Mesenchymal stem cell (in vitro differentiated cells and primary cell): Measurements from ENCODE around the gene MREG.

ENCODE experiments used
- DNase-seq: peaks from one replicate; pipeline ENCODE4 v3.0.0-alpha.2; 2013
- H2AFZ ChIP-seq: one replicate; pipeline ENCODE4 v1.6.1; 2013; ENCODE audit warnings: low read depth, mild to moderate bottlenecking, control low read depth, inconsistent platforms, low read length, moderate library complexity
- H2AK5ac ChIP-seq: 2 replicates; pipeline ENCODE4 v1.6.1; 2013; ENCODE audit warnings: low read length, moderate library complexity, mild to moderate bottlenecking, inconsistent platforms; ENCODE audit not compliant: severe bottlenecking
- H2BK120ac ChIP-seq: one replicate; pipeline ENCODE4 v1.6.1; 2013; ENCODE audit warnings: low read depth, mild to moderate bottlenecking, inconsistent platforms, low read length, moderate library complexity
- H2BK12ac ChIP-seq, 2 experiments: one replicate each; pipeline ENCODE4 v1.6.1; 2013; ENCODE audit warnings: inconsistent platforms in 2 of 2, low read length in 2 of 2, mild to moderate bottlenecking in 2 of 2, moderate library complexity in 2 of 2, control low read depth in 1 of 2
- H2BK15ac ChIP-seq: one replicate; pipeline ENCODE4 v1.6.1; 2013; ENCODE audit warnings: mild to moderate bottlenecking, low read depth, inconsistent platforms; ENCODE audit not compliant: poor library complexity, severe bottlenecking
- H2BK5ac ChIP-seq: 2 replicates; pipeline ENCODE4 v1.6.1; 2013; ENCODE audit warnings: low read depth, mild to moderate bottlenecking, low read length, control low read depth, inconsistent platforms; ENCODE audit not compliant: poor library complexity, severe bottlenecking
- H3K14ac ChIP-seq, 2 experiments: one replicate each; pipeline ENCODE4 v1.6.1; 2013; ENCODE audit warnings: inconsistent platforms in 2 of 2, low read length in 2 of 2, control low read depth in 1 of 2, mild to moderate bottlenecking in 1 of 2, moderate library complexity in 1 of 2
- H3K18ac ChIP-seq, 2 experiments: one replicate each; pipeline ENCODE4 v1.6.1; 2013; ENCODE audit warnings: inconsistent platforms in 2 of 2, low read length in 2 of 2, control low read depth in 1 of 2, low read depth in 1 of 2, mild to moderate bottlenecking in 1 of 2
- H3K23ac ChIP-seq, 2 experiments: one replicate each; pipeline ENCODE4 v1.6.1; 2013; ENCODE audit warnings: inconsistent platforms in 2 of 2, low read length in 2 of 2, mild to moderate bottlenecking in 2 of 2, moderate library complexity in 2 of 2, control low read depth in 1 of 2
- H3K27ac ChIP-seq: 2 replicates; pipeline ENCODE4 v1.5.1; 2013; ENCODE audit warnings: mild to moderate bottlenecking, moderate library complexity, low read length, control low read depth, inconsistent platforms; ENCODE audit not compliant: poor library complexity, severe bottlenecking
- H3K27me3 ChIP-seq, 2 experiments: 2 replicates each; pipeline versions ENCODE4 v1.6.1 to v1.7.0; 2013; ENCODE audit warnings: low read length in 2 of 2, mild to moderate bottlenecking in 2 of 2, moderate library complexity in 2 of 2, control low read depth in 1 of 2, inconsistent platforms in 1 of 2; ENCODE audit not compliant: control insufficient read depth in 1 of 2, insufficient read depth in 1 of 2
- H3K36me3 ChIP-seq, 2 experiments: 2 replicates each; pipeline versions ENCODE4 v1.6.1 to v1.7.0; 2013; ENCODE audit warnings: low read length in 2 of 2, control low read depth in 1 of 2, inconsistent platforms in 1 of 2, low read depth in 1 of 2, mild to moderate bottlenecking in 1 of 2; ENCODE audit not compliant: insufficient read depth in 2 of 2, control insufficient read depth in 1 of 2
- H3K4ac ChIP-seq, 2 experiments: one replicate each; pipeline ENCODE4 v1.6.1; 2013; ENCODE audit warnings: inconsistent platforms in 2 of 2, low read length in 2 of 2, mild to moderate bottlenecking in 2 of 2, moderate library complexity in 2 of 2, control low read depth in 1 of 2, low read depth in 1 of 2
- H3K4me1 ChIP-seq: 2 replicates; pipeline ENCODE4 v1.6.1; 2013; ENCODE audit warnings: low read depth, low read length, control low read depth; ENCODE audit not compliant: control insufficient read depth, insufficient read depth
- H3K4me2 ChIP-seq: 2 replicates; pipeline ENCODE4 v1.6.1; 2013; ENCODE audit warnings: low read length, mild to moderate bottlenecking, inconsistent platforms; ENCODE audit not compliant: poor library complexity, severe bottlenecking
- H3K4me3 ChIP-seq, 2 experiments: 2 replicates each; pipeline versions ENCODE4 v1.5.1 to v1.7.0; 2013; ENCODE audit warnings: low read length in 2 of 2, mild to moderate bottlenecking in 2 of 2, control low read depth in 1 of 2, low read depth in 1 of 2; ENCODE audit not compliant: insufficient read depth in 1 of 2
- H3K79me1 ChIP-seq: replicated peaks from 2 replicates; pipeline ENCODE4 v1.6.1; 2013; ENCODE audit warnings: mild to moderate bottlenecking, control low read depth, low read length, inconsistent platforms; ENCODE audit not compliant: poor library complexity, severe bottlenecking
- H3K9ac ChIP-seq: 2 replicates; pipeline ENCODE4 v1.7.0; 2013; ENCODE audit warnings: mild to moderate bottlenecking, low read length, moderate library complexity
- H3K9me3 ChIP-seq: 2 replicates; pipeline ENCODE4 v1.7.0; 2013; ENCODE audit warnings: mild to moderate bottlenecking, low read length; ENCODE audit not compliant: control insufficient read depth
- H4K8ac ChIP-seq: one replicate; pipeline ENCODE4 v1.6.1; 2013; ENCODE audit warnings: inconsistent platforms, mild to moderate bottlenecking, low read length, moderate library complexity
- H4K91ac ChIP-seq: one replicate; pipeline ENCODE4 v1.6.1; 2013; ENCODE audit warnings: mild to moderate bottlenecking, low read length, inconsistent platforms
- WGBS: methylation state at CpG from one replicate; pipeline ENCODE4 v1.1.7; 2013; ENCODE audit warnings: mixed read lengths; 5-methylcytosine and 5-hydroxymethylcytosine counted together

MREG gene

DNA sequence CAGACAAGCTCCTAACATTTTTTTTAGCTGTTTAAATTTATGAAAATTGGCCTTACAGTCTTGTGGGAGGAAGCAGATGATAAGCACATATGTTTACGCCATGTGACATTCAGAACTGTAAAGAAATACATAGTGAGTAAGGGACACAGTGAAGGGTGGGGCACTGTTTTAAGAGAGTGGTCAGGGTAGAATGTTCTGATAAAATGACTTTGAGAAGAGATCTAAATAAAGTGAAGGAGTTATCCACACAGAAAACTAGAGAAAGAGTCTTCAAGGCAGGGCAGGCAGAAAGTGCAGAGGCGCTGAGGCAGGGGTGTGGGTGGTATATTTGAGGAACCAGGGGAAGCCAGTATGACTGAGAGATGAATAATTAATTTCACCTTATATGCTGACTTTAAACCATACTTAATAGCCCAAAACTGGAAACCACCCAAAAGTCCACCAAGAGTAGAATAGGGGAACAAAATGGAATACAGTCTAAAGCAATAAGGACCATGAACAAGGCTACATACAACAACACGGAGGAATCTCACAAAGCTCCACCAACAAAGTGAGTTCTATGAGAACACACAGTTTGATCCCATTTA lies 8.6 kb downstream of the MREG start:
- H3K27me3 ChIP-seq: peaks cover 0 to 4% of the 10 kb centered on the region in 2 experiments
- H3K79me1 ChIP-seq: peaks cover 4% of the 10 kb centered on the region
- H3K36me3 ChIP-seq: no peaks in the 10 kb centered on the region
- no peak overlapping the region for H4K91ac ChIP-seq
- H3K9ac ChIP-seq: no peak overlapping the region
- no peak overlapping the region for H3K23ac ChIP-seq
- WGBS: 93% methylated on average over 2 of the region's 3 CpGs
- no peaks in the 10 kb centered on the region for H3K9me3 ChIP-seq
- DNase-seq: no peak
- H3K14ac ChIP-seq: no peak overlapping the region
- no peak overlapping the region for H2BK120ac ChIP-seq
- H3K27ac ChIP-seq: no peak overlapping the region
- no peak overlapping the region for H2BK15ac ChIP-seq
- H3K4ac ChIP-seq: no peak overlapping the region
- no peak overlapping the region for H2AK5ac ChIP-seq
- H4K8ac ChIP-seq: no peak overlapping the region
- H3K4me3 ChIP-seq: no peak overlapping the region
- no peak overlapping the region for H2BK5ac ChIP-seq
- H3K18ac ChIP-seq: no peak overlapping the region
- H3K4me1 ChIP-seq: peaks cover 4% of the 10 kb centered on the region
- H2AFZ ChIP-seq: no peak overlapping the region
- H2BK12ac ChIP-seq: no peak overlapping the region
- no peak overlapping the region for H3K4me2 ChIP-seq

DNA sequence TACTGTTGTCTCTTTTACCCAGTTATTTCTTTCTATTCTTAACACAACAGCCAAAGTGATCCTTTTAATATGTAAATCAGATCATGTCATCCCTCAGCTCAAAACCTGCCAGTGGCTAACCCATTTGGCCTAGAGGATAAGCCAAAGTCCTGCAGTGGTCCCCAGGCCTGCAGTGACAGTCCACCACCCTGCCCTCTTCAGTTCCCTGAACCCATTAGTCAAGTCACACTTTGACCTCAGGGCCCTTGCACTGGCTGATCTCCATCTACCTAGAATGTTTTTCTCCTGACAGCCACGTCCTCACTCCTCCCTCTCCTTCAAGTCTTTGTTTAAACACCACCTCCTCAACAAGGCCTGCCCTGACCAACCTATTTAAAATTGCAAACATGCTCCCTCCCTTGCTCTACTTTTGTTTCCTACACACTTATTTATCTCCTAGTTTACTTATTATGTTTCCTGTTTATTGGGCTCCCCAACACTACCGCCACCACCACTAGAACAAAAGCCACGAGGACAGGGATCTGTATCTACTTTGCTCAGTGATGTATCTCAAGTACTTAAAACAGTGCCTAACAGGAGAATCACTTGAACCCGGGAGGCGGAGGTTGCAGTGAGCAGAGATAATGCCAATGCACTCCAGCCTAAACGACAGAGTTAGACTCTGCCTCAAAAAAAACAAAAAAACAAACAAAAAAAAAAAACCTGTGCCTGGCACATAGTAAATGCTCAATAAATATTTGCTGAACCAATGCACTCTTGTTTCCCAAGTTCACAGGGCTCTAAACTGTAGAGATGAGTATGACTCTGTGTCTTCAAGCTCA lies 9.3 kb downstream of the MREG start:
- WGBS: 63% methylated on average over 6 of the region's 6 CpGs
- Histone ChIP-seq H3K27me3 (peaks cover 0 to 4% of the 10 kb centered on the region in 2 experiments), H2BK120ac (no peak overlapping the region), H3K14ac (no peak overlapping the region), H2AK5ac (no peak overlapping the region), H3K4ac (no peak overlapping the region), H3K18ac (no peak overlapping the region), H3K4me3 (no peak overlapping the region), H4K8ac (no peak overlapping the region), H2BK12ac (no peak overlapping the region), H3K36me3 (peaks cover 0 to 4% of the 10 kb centered on the region in 2 experiments), H3K27ac (no peak overlapping the region), H2BK15ac (no peak overlapping the region), H3K23ac (no peak overlapping the region), H3K79me1 (peaks cover 4% of the 10 kb centered on the region), H4K91ac (no peak overlapping the region), H3K9ac (no peak overlapping the region), H3K9me3 (no peaks in the 10 kb centered on the region), H3K4me1 (peaks cover 4% of the 10 kb centered on the region), H2AFZ (no peak overlapping the region), H2BK5ac (no peak overlapping the region), H3K4me2 (no peak overlapping the region)
- no peak for DNase-seq

DNA sequence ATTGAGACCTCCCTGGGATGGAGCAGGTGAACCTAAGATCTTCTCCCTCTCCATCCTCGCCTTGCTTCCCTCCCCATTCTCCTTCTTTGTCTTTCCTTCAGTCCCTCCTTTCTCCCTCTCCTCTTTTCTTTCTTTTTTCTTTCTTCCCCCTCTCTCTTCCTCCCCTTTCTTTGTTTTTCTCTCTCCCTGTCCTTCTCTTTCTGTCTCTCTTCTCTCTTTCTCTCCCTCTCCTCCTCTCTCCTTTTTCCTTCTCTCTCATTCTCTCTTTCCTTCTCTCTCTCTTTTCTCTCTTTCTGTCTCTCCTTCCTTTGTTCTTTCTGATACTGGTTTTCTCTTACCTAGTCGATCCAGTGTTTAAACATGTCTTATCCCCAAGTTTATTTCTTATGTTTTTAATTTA lies 10.7 kb downstream of the MREG start:
- peaks cover 0 to 5% of the 10 kb centered on the region in 2 experiments for H3K36me3 ChIP-seq
- no peak overlapping the region for H3K27ac ChIP-seq
- H2BK5ac ChIP-seq: no peak overlapping the region
- H3K4me1 ChIP-seq: peaks cover 4% of the 10 kb centered on the region
- no peak overlapping the region for H2BK120ac ChIP-seq
- peak overlapping the region in 1 of 2 experiments; percentile 60 for H3K23ac ChIP-seq
- no peak overlapping the region for H2AFZ ChIP-seq
- no peak overlapping the region for H2BK12ac ChIP-seq
- H4K91ac ChIP-seq: no peak overlapping the region
- H3K79me1 ChIP-seq: peaks cover 4% of the 10 kb centered on the region
- 95% methylated on average over 1 of the region's 2 CpGs for WGBS
- peak overlapping the region; percentile 19 for H3K9ac ChIP-seq
- no peak for DNase-seq
- H3K9me3 ChIP-seq: no peaks in the 10 kb centered on the region
- H3K4ac ChIP-seq: no peak overlapping the region
- H3K4me2 ChIP-seq: no peak overlapping the region
- peaks cover 0 to 4% of the 10 kb centered on the region in 2 experiments for H3K27me3 ChIP-seq
- H2AK5ac ChIP-seq: no peak overlapping the region
- no peak overlapping the region for H4K8ac ChIP-seq
- no peak overlapping the region for H3K18ac ChIP-seq
- H2BK15ac ChIP-seq: no peak overlapping the region
- H3K14ac ChIP-seq: no peak overlapping the region
- H3K4me3 ChIP-seq: peak overlapping the region in 1 of 2 experiments; percentile 6

DNA sequence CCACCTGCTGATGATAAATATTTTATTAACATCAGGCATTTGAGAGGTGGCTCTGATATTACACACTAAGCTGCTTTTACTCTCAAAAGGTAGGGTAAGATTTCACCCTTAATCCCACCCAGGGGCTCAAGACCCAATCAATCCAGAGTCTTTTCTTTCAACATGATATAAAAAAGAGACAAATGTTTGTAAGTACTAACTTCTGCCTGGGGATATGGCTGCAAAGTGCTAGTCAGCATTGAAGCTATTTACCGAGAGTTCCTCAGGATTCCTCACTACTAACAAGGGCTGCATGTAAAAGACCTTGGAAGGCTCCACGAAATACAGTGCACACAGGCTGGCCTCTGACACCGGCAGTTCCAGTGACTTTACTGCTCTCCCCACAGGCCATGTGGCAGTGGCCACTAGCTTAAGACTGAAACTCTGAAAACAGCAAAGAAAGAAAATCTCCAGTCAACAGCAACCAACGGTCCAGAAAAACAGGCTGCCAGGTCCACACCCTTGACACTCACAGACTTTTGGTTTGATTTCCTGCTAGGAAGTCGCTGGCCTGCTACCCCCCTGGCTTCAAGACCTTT lies 11.2 kb downstream of the MREG start:
- H2BK120ac ChIP-seq: no peak overlapping the region
- 80% methylated on average over 5 of the region's 5 CpGs for WGBS

More for the DNA sequence above, 11.2 kb downstream of the MREG start:
- Histone ChIP-seq H3K18ac (no peak overlapping the region), H3K4me1 (peaks cover 4% of the 10 kb centered on the region), H3K4ac (no peak overlapping the region), H2BK5ac (no peak overlapping the region), H3K4me3 (peak overlapping the region in 1 of 2 experiments; percentile 6), H3K14ac (no peak overlapping the region), H2AK5ac (no peak overlapping the region), H2BK15ac (no peak overlapping the region), H3K79me1 (peaks cover 4% of the 10 kb centered on the region), H3K23ac (peak overlapping the region in 1 of 2 experiments; percentile 60), H3K27me3 (peaks cover 0 to 4% of the 10 kb centered on the region in 2 experiments), H3K9me3 (no peaks in the 10 kb centered on the region), H3K27ac (no peak overlapping the region), H3K9ac (peak overlapping the region; percentile 19), H4K91ac (no peak overlapping the region), H4K8ac (no peak overlapping the region), H3K36me3 (peaks cover 0 to 10% of the 10 kb centered on the region in 2 experiments), H2BK12ac (no peak overlapping the region), H2AFZ (no peak overlapping the region), H3K4me2 (no peak overlapping the region)
- DNase-seq: no peak
